NK-92 (cell line): ENCODE data around the gene LRRC23.
A peak's percentile ranks its signal among the peaks of the same experiment; 100 is the strongest.
"Not testable (repeated sequence)": the region's sequence is repeated elsewhere in the genome, so short reads cannot be mapped to it uniquely, and the experiment has no call there.

ENCODE experiments used
- DNase-seq: peaks from one replicate; lab custom pipeline; 2025; ENCODE audit not compliant: unreplicated experiment; lab: John Stamatoyannopoulos, UW

Gene LRRC23, protein sequence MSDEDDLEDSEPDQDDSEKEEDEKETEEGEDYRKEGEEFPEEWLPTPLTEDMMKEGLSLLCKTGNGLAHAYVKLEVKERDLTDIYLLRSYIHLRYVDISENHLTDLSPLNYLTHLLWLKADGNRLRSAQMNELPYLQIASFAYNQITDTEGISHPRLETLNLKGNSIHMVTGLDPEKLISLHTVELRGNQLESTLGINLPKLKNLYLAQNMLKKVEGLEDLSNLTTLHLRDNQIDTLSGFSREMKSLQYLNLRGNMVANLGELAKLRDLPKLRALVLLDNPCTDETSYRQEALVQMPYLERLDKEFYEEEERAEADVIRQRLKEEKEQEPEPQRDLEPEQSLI

DNA sequence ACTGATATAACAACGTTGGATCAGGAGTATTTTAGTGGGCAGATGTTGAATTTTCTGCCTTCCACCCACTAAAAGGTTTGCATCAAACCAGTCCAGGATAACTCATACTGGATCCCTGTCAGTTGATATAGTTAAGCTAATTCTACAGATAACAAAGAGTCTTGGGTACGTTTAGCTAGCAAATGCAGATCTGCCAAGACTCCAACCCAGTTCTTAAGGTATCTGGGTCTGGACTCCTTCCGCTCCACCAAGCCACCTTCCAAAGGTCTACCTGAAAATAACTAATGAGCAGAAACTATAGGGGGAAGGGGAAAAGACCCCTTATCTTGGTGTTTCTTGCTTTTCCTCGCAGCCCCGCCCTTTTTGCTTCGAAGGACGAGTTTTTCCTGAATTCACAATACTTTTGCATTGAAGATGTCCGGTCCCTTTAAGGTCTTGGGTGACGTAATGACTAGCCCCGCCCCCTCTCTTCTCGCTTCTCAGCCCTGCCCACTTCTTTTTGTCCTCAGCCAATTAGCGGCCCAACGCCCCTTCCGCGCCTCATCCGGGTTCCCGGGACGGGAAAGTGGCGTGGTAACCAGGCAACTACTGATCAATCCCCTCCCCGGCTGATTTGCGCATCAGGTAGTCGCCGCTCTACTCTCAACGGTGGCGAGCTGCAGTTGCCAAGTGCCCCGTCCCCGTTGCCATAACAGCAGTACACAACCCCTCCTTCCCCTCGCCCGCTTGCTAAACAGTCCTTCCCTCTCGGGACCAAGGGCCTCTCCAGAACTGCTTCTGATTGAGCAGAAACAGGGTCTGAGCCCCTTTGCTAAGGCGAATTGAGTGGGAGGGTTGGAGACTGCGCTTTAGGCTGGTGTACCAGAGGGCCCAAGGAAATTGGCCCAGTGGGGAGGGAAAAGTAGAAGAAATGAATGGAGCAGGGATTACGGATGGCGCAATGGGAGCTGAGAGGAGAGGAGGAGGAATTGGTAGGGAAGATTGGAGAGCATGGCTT is at the start of gene LRRC23:
Gene LRRC23, plus strand, starts transcription at position 543 of the 997 bp plus-strand sequence. CDS start 812 bp downstream, outside the sequence.
- DNase-seq: peak; percentile 72

- DNase-seq: no peak
These were observed 49.3 kb upstream of the LRRC23 start for GRCh38 chr12:6855322-6855721.

GRCh38 chr12:6858799-6859198 is 45.8 kb upstream of the LRRC23 start:
- DNase-seq: no peak

- no peak for DNase-seq
These were observed 44.5 kb upstream of the LRRC23 start for GRCh38 chr12:6860116-6860515.

DNA sequence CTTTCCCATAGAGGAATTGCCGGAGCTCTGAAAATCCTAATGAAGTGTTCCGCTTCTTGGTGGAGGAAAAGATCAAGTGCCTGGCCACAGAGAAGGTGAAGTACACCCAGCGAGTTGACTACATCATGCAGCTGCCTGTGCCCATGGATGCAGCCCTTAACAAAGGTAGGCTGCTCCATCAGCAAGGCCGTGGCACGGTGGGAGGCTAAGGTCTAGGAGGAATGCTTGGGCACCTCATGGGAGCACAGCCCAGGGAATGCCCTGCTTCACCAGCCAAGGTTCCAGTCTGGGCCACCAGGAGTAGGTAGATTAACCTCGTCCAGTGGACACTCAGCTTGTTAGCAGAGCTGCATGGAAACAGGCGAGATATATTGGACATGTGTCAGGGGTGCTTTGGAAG is 43.7 kb upstream of the LRRC23 start:
- no peak for DNase-seq

DNA sequence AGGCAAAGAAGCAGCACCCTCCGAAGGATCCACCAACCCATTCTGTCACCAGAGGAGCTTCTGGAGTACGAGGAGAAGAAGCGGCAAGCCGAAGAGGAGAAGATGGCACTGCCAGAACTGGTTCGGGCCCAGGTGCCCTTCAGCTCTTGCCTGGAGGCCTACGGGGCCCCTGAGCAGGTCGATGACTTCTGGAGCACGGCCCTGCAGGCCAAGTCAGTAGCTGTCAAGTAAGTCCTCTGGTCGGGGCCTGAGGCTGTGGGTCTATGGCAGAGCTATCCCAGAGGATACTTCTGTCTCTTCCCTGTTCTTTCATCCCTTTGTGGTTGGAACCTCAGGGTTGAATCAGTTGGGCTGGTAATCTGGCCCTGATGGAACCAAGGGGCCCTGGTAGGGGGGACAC is 43.2 kb upstream of the LRRC23 start:
- no peak for DNase-seq

GRCh38 chr12:6863033-6863432 is 41.6 kb upstream of the LRRC23 start:
- no peak for DNase-seq

DNA sequence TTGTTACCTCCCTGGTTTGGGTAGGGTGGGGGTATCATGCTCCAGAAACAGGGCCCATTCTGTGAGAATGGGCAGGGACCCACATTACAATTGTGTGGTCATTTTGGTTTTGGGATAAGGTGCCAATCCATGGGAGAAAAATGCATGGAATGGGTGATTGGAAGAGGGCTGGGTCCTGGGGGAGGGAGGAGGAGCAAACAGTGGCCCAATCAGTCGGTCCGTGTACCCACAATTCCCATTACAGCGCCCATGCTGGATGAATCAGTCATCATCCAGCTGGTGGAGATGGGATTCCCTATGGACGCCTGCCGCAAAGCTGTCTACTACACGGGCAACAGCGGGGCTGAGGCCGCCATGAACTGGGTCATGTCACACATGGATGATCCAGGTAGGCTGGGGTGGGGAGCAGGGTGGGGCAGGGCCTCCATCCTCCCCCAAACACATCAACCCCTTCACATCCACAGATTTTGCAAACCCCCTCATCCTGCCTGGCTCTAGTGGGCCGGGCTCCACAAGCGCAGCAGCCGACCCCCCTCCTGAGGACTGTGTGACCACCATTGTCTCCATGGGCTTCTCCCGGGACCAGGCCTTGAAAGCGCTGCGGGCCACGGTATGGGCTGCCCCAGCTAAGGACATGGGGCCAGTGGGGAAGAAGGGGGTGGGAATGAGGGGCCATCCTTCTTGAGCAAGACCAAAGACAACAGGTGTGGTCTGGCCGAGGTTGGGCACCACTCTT is 40.9 kb upstream of the LRRC23 start:
- DNase-seq: no peak

GRCh38 chr12:6865307-6865706 is 39.3 kb upstream of the LRRC23 start:
- not testable (repeated sequence) for DNase-seq

GRCh38 chr12:6866163-6866919 is 38.3 kb upstream of the LRRC23 start:
- no peak for DNase-seq

- DNase-seq: no peak
These were observed 37.7 kb upstream of the LRRC23 start for GRCh38 chr12:6866920-6867412.

DNA sequence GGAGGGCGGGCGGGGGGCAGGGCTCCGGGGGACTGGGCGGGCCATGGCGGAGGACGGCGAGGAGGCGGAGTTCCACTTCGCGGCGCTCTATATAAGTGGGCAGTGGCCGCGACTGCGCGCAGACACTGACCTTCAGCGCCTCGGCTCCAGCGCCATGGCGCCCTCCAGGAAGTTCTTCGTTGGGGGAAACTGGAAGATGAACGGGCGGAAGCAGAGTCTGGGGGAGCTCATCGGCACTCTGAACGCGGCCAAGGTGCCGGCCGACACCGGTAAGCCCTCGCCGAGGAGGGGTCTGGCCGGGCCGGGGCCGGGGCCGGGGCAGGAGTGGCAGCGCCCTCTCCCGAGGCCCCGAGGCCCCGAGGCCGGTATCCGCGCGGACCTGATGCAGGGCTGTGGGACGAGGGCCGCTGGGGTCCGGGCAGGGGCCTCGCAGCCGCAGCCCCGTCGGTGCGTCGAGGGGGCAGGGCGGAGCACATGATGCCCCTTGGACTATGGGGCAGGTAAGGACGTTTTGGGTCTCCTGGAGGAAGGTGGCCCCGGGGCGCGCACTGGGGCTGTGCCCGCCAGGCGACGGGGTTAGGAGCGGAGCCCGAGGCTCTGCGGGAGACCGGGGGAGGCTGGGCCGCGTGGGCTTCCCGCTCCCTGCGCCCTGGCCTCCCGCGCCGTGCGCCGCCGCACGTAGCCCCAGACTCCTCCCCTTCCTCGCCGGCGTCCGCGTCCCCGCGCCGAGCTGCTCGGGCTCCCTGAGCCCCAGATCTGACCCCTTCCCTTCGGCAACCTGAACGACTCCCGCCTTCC is 37.0 kb upstream of the LRRC23 start, which contains the start of gene TPI1:
Gene TPI1, plus strand, starts transcription at position 119 of the 798 bp plus-strand sequence. Its CDS starts 36 bp downstream, at position 155.
- peak; percentile 14 for DNase-seq

DNA sequence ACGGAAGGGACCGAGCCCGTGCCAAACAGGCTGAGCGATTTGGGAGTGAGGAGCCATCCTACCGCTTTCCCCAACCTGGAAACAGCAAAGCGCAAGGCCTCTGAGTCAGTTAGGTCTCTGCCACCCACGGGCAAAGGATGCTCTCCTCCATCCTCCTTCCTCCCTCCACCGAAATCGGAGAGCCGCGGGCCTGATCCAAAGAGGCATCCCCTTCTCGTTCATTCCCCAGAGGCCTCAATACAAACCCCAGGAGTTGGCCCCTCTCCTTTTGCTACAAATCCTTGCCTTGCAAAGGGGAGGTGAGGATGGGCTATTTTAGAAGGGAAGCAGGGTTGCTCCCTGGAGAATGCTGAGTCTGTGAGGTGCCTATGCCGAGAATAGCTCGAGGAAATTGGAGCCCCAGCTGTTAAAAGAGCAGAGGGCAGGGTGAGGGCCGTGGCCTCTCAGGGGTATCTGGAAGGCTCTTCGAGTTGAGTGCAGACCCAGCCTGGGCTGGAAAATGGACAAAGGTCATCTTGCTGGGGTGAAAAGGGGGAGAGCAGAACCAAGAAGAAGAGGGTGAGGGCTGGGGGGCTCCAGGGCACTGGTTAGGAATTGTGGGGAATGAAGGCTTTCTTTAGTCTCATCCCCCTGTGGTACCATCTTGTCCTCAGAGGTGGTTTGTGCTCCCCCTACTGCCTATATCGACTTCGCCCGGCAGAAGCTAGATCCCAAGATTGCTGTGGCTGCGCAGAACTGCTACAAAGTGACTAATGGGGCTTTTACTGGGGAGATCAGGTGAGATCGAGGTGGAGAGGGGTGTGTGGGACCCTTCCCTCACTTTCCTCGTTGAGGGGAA is 36.2 kb upstream of the LRRC23 start:
- no peak for DNase-seq

GRCh38 chr12:6869049-6870021 is 35.3 kb upstream of the LRRC23 start:
- no peak for DNase-seq

DNA sequence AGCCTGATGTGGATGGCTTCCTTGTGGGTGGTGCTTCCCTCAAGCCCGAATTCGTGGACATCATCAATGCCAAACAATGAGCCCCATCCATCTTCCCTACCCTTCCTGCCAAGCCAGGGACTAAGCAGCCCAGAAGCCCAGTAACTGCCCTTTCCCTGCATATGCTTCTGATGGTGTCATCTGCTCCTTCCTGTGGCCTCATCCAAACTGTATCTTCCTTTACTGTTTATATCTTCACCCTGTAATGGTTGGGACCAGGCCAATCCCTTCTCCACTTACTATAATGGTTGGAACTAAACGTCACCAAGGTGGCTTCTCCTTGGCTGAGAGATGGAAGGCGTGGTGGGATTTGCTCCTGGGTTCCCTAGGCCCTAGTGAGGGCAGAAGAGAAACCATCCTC is 34.3 kb upstream of the LRRC23 start:
- DNase-seq: not testable (repeated sequence)

DNA sequence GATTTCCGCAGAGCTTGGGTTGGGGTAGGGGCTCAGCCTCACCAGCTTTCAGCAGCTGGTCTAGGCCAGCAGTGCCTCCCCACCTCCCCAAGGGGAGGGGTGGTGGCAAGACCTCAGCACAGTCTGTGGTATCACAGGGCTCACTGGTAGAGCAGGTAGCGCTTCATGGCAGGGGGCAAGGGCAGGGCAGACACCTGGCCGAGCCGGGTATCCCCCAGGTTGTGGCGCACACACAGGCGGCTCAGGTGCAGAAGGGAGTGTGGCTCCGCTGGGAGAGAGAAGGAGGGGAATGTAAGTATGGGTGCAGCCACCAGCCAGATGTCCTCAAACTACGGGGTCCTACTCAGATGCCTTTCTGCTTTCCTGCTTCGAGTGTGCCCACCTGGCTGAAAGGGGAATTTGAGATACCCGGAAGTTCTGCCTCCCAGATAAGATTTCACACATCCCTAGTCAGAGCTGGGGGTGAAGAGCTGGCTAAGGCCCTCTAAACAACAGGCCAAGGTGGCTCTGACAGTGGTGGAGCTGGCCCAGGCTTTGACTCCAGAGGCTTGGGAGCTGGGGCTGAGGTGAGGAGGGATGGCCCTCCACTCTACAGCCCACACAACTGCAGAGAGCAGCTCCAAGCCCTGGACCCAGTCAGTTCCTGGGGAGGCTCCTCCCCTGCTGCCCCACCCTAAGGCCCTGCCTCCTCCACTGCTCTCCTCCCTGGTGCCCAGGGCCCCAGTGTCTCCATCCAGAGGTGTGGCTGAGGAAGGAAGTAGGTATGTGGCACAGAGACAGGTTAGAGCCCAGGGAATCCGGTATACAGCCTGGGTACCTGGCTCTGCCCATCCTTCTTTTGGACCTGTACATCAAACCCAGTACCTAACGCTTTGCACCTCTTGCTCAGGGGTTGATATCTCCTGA is 33.3 kb upstream of the LRRC23 start:
- no peak for DNase-seq
